H1 (cell line): ENCODE data around the gene POLG. TPM values are rescaled to one million over a fixed set of nuclear protein-coding genes. Genes with fewer than 3 reads are reported as not detected.

Experiments
- CTCF ChIA-PET: fragments of 300-600 bp; sonication (Branson Sonifier 250); formaldehyde crosslinking; loops from one replicate; lab custom pipeline; 2021; ENCODE audit not compliant: partially characterized antibody; lab: Charles Lee
- POLR2A ChIA-PET: fragments of 300-600 bp; sonication (Branson Sonifier 250); formaldehyde crosslinking; loops from one replicate; lab custom pipeline; 2021; ENCODE audit warnings: inconsistent platforms; ENCODE audit not compliant: partially characterized antibody; lab: Charles Lee
- DNase-seq, 2 experiments: peaks; one replicate each; pipeline versions ENCODE4 v3.0.0 to v3.0.0-alpha.2; 2010 to 2022; ENCODE audit warnings: low spot score in 2 of 2, low read depth in 1 of 2, mixed read lengths in 1 of 2
- FAIRE-seq: peaks from 2 replicates; lab custom pipeline; 2011; peaks lifted over from hg19 to GRCh38; lab: Jason Lieb, UNC
- H2AFZ ChIP-seq: 2 replicates; pipeline ENCODE4 v1.8.1; 2012; ENCODE audit warnings: low read length, inconsistent platforms
- H2AK5ac ChIP-seq: 2 replicates; pipeline ENCODE4 v1.6.1; 2013; ENCODE audit warnings: low read depth, low read length
- H2BK120ac ChIP-seq: replicated peaks from 2 replicates; pipeline ENCODE3; 2013; ENCODE audit warnings: low read depth, low read length, inconsistent platforms
- H2BK12ac ChIP-seq: 2 replicates; pipeline ENCODE4 v1.6.1; 2013; ENCODE audit warnings: low read depth, low read length
- H2BK15ac ChIP-seq: 2 replicates; pipeline ENCODE4 v1.6.1; 2013; ENCODE audit warnings: low read length
- H2BK20ac ChIP-seq: 2 replicates; pipeline ENCODE4 v1.6.1; 2013; ENCODE audit warnings: low read length
- H2BK5ac ChIP-seq: 2 replicates; pipeline ENCODE4 v1.6.1; 2013; ENCODE audit warnings: low read depth, low read length
- H3K14ac ChIP-seq: 2 replicates; pipeline ENCODE4 v1.6.1; 2013; ENCODE audit warnings: inconsistent platforms; ENCODE audit not compliant: insufficient read length
- H3K18ac ChIP-seq: 2 replicates; pipeline ENCODE4 v1.6.1; 2013; ENCODE audit warnings: low read length; ENCODE audit errors: extremely low read depth
- H3K23ac ChIP-seq: 2 replicates; pipeline ENCODE4 v1.6.1; 2013; ENCODE audit warnings: inconsistent platforms; ENCODE audit not compliant: insufficient read length
- H3K23me2 ChIP-seq: 2 replicates; pipeline ENCODE4 v1.6.1; 2013; ENCODE audit warnings: low read depth, low read length
- H3K27ac ChIP-seq: 2 replicates; pipeline ENCODE4 v1.6.1; 2011; ENCODE audit warnings: low read depth, low read length, inconsistent platforms
- H3K27me3 ChIP-seq, 4 experiments: replicated peaks in 1 of 4; 1 replicate in 1 of 4; 2 replicates in 3 of 4; pipeline versions ENCODE4 v1.6.1 to v1.8.1; 2011 to 2013; ENCODE audit warnings: low read length in 3 of 4, mild to moderate bottlenecking in 3 of 4, inconsistent platforms in 2 of 4, mixed read lengths in 2 of 4, moderate library complexity in 1 of 4; ENCODE audit not compliant: control insufficient read depth in 3 of 4, insufficient read depth in 3 of 4; ENCODE audit errors: extremely low read depth in 1 of 4
- H3K36me3 ChIP-seq, 4 experiments: 2 replicates each; pipeline versions ENCODE4 v1.6.1 to v1.8.1; 2011 to 2013; ENCODE audit warnings: mild to moderate bottlenecking in 4 of 4, low read length in 3 of 4, moderate library complexity in 2 of 4, control low read depth in 1 of 4, inconsistent platforms in 1 of 4; ENCODE audit not compliant: insufficient read depth in 4 of 4, control insufficient read depth in 2 of 4
- H3K4ac ChIP-seq: replicated peaks from 2 replicates; pipeline ENCODE3; 2013; ENCODE audit warnings: low read length, low read depth, mixed read lengths, inconsistent platforms; ENCODE audit not compliant: insufficient read length
- H3K4me1 ChIP-seq, 4 experiments: replicated peaks in 1 of 4; 1 replicate in 1 of 4; 2 replicates in 3 of 4; pipeline versions ENCODE4 v1.6.1 to v1.8.1; 2011 to 2013; ENCODE audit warnings: low read length in 3 of 4, inconsistent platforms in 2 of 4, mixed read lengths in 1 of 4; ENCODE audit not compliant: insufficient read depth in 4 of 4, control insufficient read depth in 3 of 4
- H3K4me2 ChIP-seq, 2 experiments: 2 replicates each; pipeline versions ENCODE4 v1.6.1 to v1.8.1; 2011 to 2013; ENCODE audit warnings: low read depth in 2 of 2, low read length in 2 of 2, control low read depth in 1 of 2, inconsistent platforms in 1 of 2, mild to moderate bottlenecking in 1 of 2; ENCODE audit not compliant: insufficient read depth in 1 of 2
- H3K4me3 ChIP-seq, 4 experiments: fragments of 200-600, 300-600 bp in 1 of 4; sonication (generic), shearing (Covaris generic), sonication (Bioruptor Twin) in 1 of 4; 2 replicates each; pipeline versions ENCODE4 v1.5.1 to v1.8.1; 2011 to 2016; ENCODE audit warnings: low read length in 4 of 4, low read depth in 3 of 4, control low read depth in 2 of 4, inconsistent platforms in 2 of 4, mild to moderate bottlenecking in 2 of 4, mixed read lengths in 1 of 4, moderate library complexity in 1 of 4; ENCODE audit not compliant: insufficient read depth in 2 of 4; ENCODE audit errors: extremely low read depth in 1 of 4
- H3K56ac ChIP-seq: replicated peaks from 2 replicates; pipeline ENCODE3; 2013; ENCODE audit warnings: low read depth, mild to moderate bottlenecking, mixed read lengths, low read length, inconsistent platforms; ENCODE audit not compliant: insufficient read length
- H3K79me1 ChIP-seq: 2 replicates; pipeline ENCODE4 v1.6.1; 2013; ENCODE audit warnings: low read depth, low read length, control low read depth
- H3K79me2 ChIP-seq, 2 experiments: 2 replicates each; pipeline versions ENCODE4 v1.6.1 to v1.8.1; 2012 to 2013; ENCODE audit warnings: low read length in 2 of 2, mild to moderate bottlenecking in 2 of 2, inconsistent platforms in 1 of 2; ENCODE audit not compliant: insufficient read depth in 2 of 2, control insufficient read depth in 1 of 2
- H3K9ac ChIP-seq, 4 experiments: replicated peaks in 1 of 4; 1 replicate in 1 of 4; 2 replicates in 3 of 4; pipeline versions ENCODE4 v1.6.1 to v1.8.1; 2011 to 2013; ENCODE audit warnings: low read depth in 3 of 4, low read length in 3 of 4, control low read depth in 2 of 4, mild to moderate bottlenecking in 2 of 4, moderate library complexity in 2 of 4, inconsistent platforms in 1 of 4; ENCODE audit errors: extremely low read depth in 1 of 4
- H3K9me3 ChIP-seq, 2 experiments: 2 replicates each; pipeline versions ENCODE4 v1.6.1 to v1.8.1; 2012 to 2013; ENCODE audit warnings: mild to moderate bottlenecking in 2 of 2, moderate library complexity in 2 of 2, control low read depth in 1 of 2, inconsistent platforms in 1 of 2, low read depth in 1 of 2, low read length in 1 of 2, mixed read lengths in 1 of 2; ENCODE audit not compliant: insufficient read depth in 2 of 2
- H4K20me1 ChIP-seq, 2 experiments: replicated peaks in 1 of 2; 2 replicates each; pipeline versions ENCODE3 to v1.8.1; 2011 to 2013; ENCODE audit warnings: inconsistent platforms in 2 of 2, low read length in 2 of 2, mild to moderate bottlenecking in 1 of 2; ENCODE audit not compliant: insufficient read depth in 2 of 2, control insufficient read depth in 1 of 2
- H4K5ac ChIP-seq: 2 replicates; pipeline ENCODE4 v1.6.1; 2013; ENCODE audit warnings: low read length, low read depth, mixed read lengths, inconsistent platforms; ENCODE audit not compliant: insufficient read length
- H4K8ac ChIP-seq: 2 replicates; pipeline ENCODE4 v1.8.0; 2013; ENCODE audit warnings: mild to moderate bottlenecking, moderate library complexity, low read length, inconsistent platforms; ENCODE audit not compliant: insufficient read depth; ENCODE audit errors: extremely low read depth
- H4K91ac ChIP-seq: replicated peaks from 2 replicates; pipeline ENCODE3; 2013; ENCODE audit warnings: low read length, mixed read lengths, inconsistent platforms; ENCODE audit not compliant: insufficient read length
- BACH1 ChIP-seq: IDR thresholded peaks from 2 replicates; pipeline ENCODE4 v1.6.1; 2012; ENCODE audit warnings: low read length, improper control_type of control experiment
- CBX8 ChIP-seq: fragments of 300-800, 300-1000 bp; sonication (generic); IDR thresholded peaks from 2 replicates; pipeline ENCODE4 v1.7.1; 2016; ENCODE audit warnings: low read depth, low read length, borderline replicate concordance
- CHD2 ChIP-seq: IDR thresholded peaks from 2 replicates; pipeline ENCODE4 v1.6.1; 2012; ENCODE audit warnings: low read length, improper control_type of control experiment
- E2F6 ChIP-seq: IDR thresholded peaks from 2 replicates; pipeline ENCODE4 v1.6.1; 2012; ENCODE audit warnings: inconsistent platforms
- GABPA ChIP-seq: IDR thresholded peaks from 2 replicates; pipeline ENCODE4 v1.6.1; 2011; ENCODE audit warnings: mild to moderate bottlenecking, low read length, moderate library complexity, borderline replicate concordance; ENCODE audit not compliant: insufficient read depth
- HDAC6 ChIP-seq: IDR thresholded peaks from one replicate; pipeline ENCODE4 v1.7.1; 2012; ENCODE audit warnings: low read depth, mild to moderate bottlenecking, inconsistent platforms, low read length, moderate library complexity
- KDM4A ChIP-seq: IDR thresholded peaks from one replicate; pipeline ENCODE4 v1.7.1; 2012; ENCODE audit warnings: low read depth, mild to moderate bottlenecking, moderate library complexity, low read length, inconsistent platforms; ENCODE audit not compliant: severe bottlenecking
- NRF1 ChIP-seq: IDR thresholded peaks from 2 replicates; pipeline ENCODE4 v1.6.1; 2011; ENCODE audit warnings: mild to moderate bottlenecking, low read depth, low read length, improper control_type of control experiment
- SAP30 ChIP-seq: fragments of 300-600 bp; sonication (generic); IDR thresholded peaks from 2 replicates; pipeline ENCODE4 v1.7.1; 2012; ENCODE audit warnings: low read length, moderate library complexity, mild to moderate bottlenecking, inconsistent platforms; ENCODE audit not compliant: insufficient read depth, insufficient replicate concordance
- TCF12 ChIP-seq: IDR thresholded peaks from 2 replicates; pipeline ENCODE4 v1.6.1; 2011; ENCODE audit warnings: low read depth, mild to moderate bottlenecking, low read length
- TEAD4 ChIP-seq: IDR thresholded peaks from 2 replicates; pipeline ENCODE4 v1.6.1; 2012; ENCODE audit warnings: low read depth, low read length, inconsistent platforms, mixed read lengths
- WGBS, 2 experiments: shearing (Covaris generic) in 1 of 2; methylation state at CpG; one replicate each; pipeline versions ENCODE4 v1.1.6 to v1.1.7; 2013 to 2015; ENCODE audit warnings: low lambda C conversion rate in 2 of 2, mixed read lengths in 2 of 2, inconsistent platforms in 1 of 2, low coverage in 1 of 2, missing lambda C conversion rate in 1 of 2; ENCODE audit not compliant: insufficient replicate concordance in 2 of 2, insufficient coverage in 1 of 2, insufficient read length in 1 of 2; ENCODE audit errors: extremely low coverage in 1 of 2, missing lambda C conversion rate in 1 of 2; 5-methylcytosine and 5-hydroxymethylcytosine counted together
- polyA plus RNA-seq, 7 experiments: library from polyadenylated mRNA; depleted of rRNA in 3 of 7; stranded (reverse) in 5 of 7; unstranded in 2 of 7; fragments of >200 nt in 5 of 7; fragments of 200-250 nt in 2 of 7; gene quantifications; 1 replicate in 5 of 7; 2 replicates in 1 of 7; 4 replicates in 1 of 7; pipeline versions ENCODE4 v1.2.1 to v1.2.3, GENCODE V29; 2011 to 2013; ENCODE audit warnings: missing spikeins in 2 of 7, mixed read lengths in 2 of 7
- total RNA-seq: library from RNA; stranded (reverse); fragmentation: NEBNext Ultra II Directional; extraction: Animal tissue kit (Norgen Biotek cat#: 25700); gene quantifications from 2 replicates; pipeline ENCODE4 v1.2.1, GENCODE V29; 2021

POLG gene
- total and polyA plus RNA-seq, 2 of the 8 experiments (the other 6 are each of a cell fraction or from before 2014, with no cell fraction given), result 14.8 to 52.3 TPM

- POLR2A ChIA-PET, result interaction anchor here (1.3 kb wide), 1 partner anchor 10 kb away, joined by 3 read pairs; no protein-coding TSS in a partner anchor
- H4K5ac ChIP-seq, result no peak overlapping the region
- H3K9me3 ChIP-seq, result no peaks in the 10 kb centered on the region
- no peak overlapping the region for H2AK5ac ChIP-seq
- no peak overlapping the region for H4K91ac ChIP-seq
- H3K18ac ChIP-seq, result no peak overlapping the region
- no peak overlapping the region for H2BK120ac ChIP-seq
- H2BK20ac ChIP-seq, result no peak overlapping the region
- no peak overlapping the region for H2BK5ac ChIP-seq
- no peak overlapping the region for H3K9ac ChIP-seq
- DNase-seq (no peak), FAIRE-seq (no peak)
- H3K23ac ChIP-seq, result no peak overlapping the region
- H3K79me2 ChIP-seq, result no peaks in the 10 kb centered on the region
- H3K27ac ChIP-seq, result no peak overlapping the region
- no peak overlapping the region for H3K4ac ChIP-seq
- no peak overlapping the region for H2BK15ac ChIP-seq
- no peaks in the 10 kb centered on the region; the same call in 1 of the 2 replicates for H3K79me1 ChIP-seq
- H2BK12ac ChIP-seq, result no peak overlapping the region
- H3K4me2 ChIP-seq, result no peak overlapping the region
- no peak overlapping the region for H4K8ac ChIP-seq
- H3K4me1 ChIP-seq, result no peaks in the 10 kb centered on the region
- H3K4me3 ChIP-seq, result no peak overlapping the region
- no peaks in the 10 kb centered on the region for H4K20me1 ChIP-seq
- no peak overlapping the region for H3K56ac ChIP-seq
- H3K23me2 ChIP-seq, result no peaks in the 10 kb centered on the region
- CTCF ChIA-PET, result no interaction called here
- no peaks in the 10 kb centered on the region for H3K27me3 ChIP-seq
- H3K14ac ChIP-seq, result no peak overlapping the region
- WGBS, 2 experiments, result 84% methylated on average over 4 of the region's 4 CpGs; no CpG with 5 or more reads in 1 of the 2 experiments
- H3K36me3 ChIP-seq, result peaks cover 6 to 76% (median 50%) of the 10 kb centered on the region in 4 experiments; a peak in 7 of 8 replicates
- H2AFZ ChIP-seq, result no peak overlapping the region
- TF ChIP-seq TEAD4 (no peak), CBX8 (no peak), BACH1 (no peak), NRF1 (no peak), KDM4A (no peak), HDAC6 (no peak), CHD2 (no peak), GABPA (no peak), E2F6 (no peak), SAP30 (no peak), TCF12 (no peak)
These were observed 51.4 kb downstream of the POLG start for GRCh38 chr15:89283201-89283600.
